ENCODE data around the gene CSTF3. TPM values are rescaled to one million over a fixed set of nuclear protein-coding genes. Genes with fewer than 3 reads are reported as not detected.
A peak's percentile ranks its signal among the peaks of the same experiment; 100 is the strongest.
"Not testable (repeated sequence)": the region's sequence is repeated elsewhere in the genome, so short reads cannot be mapped to it uniquely, and the experiment has no call there.

The CSTF3 gene
- total RNA-seq, 1 donor from 2014 or later: 13.5 TPM

- peak; percentile 37 for ATAC-seq
Observed at GRCh38 chr11:33160136-33160535, 1.1 kb downstream of the CSTF3 start.

DNA sequence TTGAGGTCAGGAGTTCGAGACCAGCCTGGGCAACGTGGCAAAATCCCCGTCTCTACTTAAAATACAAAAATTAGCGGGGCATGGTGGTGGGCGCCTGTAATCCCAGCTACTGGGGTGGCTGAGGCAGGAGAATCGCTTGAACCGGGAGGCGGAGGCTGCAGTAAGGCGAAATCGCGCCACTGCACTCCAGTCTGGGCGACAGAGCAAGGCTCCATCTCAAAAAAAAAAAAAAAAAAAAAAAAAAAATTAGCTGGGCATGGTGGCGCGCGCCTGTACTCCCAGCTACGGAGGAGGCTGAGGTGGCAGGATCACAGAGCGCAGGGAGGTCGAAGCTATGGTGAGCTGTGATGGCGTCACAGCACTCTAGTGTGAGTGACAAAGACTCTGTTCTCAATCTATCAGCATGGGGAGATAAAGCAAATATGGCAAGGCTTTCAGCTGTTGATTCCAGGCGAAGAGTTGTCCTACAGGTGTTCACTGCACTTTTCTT is 1.9 kb downstream of the CSTF3 start:
- ATAC-seq: not testable (repeated sequence)

DNA sequence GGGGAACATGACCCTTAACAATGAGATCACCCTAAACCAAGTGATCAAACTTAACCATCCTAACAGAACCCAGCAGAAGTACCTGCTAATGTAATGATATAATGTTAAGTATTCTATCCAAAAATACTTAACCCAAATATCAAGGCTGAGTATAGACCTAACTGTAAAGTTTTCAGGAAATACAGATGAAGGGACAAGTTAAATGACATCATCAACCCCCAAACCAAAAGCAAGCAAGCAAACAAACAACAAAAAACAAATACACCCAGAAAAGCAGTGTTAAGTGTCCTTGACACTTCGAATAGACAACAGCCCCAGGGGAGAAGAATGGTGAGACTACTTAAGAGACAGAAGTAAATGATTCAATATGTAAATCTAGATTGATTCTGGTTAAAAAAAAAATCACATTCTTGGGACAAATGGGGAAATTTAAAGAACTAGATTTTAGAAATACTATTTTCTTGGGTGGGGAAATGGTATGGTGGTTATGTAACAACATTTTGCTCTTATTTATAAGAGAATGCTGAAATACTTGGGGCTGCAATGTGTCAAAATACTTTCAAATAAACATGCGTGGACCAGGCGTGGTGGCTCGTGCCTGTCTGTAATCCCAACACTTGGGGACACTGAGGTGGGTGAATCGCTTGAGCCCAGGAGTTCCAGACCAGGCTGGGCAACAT is 2.5 kb downstream of the CSTF3 start:
- no peak for ATAC-seq

- ATAC-seq: no peak
Observed at GRCh38 chr11:33157103-33158027, 3.9 kb downstream of the CSTF3 start.

DNA sequence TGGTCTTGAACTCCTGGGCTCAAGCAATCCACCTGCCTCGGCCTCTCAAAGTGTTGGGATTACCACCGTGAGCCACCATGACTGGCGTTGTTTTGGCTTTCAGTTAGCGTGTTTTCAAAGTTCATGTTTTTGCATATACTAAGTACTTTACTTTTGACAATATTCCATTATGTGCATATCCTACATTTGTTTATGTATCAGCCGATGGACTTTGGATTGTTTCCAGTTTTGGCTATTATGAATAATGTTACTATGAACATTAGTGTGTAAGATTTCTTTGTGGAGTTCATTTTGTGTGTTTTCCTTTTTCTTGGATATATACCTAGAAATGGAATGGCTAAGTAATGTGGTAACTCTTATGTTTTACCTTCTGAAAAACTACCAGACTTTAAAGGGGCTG is 9.9 kb downstream of the CSTF3 start:
- no peak for ATAC-seq

GRCh38 chr11:33147559-33147958 is 13.7 kb downstream of the CSTF3 start:
- no peak for ATAC-seq

DNA sequence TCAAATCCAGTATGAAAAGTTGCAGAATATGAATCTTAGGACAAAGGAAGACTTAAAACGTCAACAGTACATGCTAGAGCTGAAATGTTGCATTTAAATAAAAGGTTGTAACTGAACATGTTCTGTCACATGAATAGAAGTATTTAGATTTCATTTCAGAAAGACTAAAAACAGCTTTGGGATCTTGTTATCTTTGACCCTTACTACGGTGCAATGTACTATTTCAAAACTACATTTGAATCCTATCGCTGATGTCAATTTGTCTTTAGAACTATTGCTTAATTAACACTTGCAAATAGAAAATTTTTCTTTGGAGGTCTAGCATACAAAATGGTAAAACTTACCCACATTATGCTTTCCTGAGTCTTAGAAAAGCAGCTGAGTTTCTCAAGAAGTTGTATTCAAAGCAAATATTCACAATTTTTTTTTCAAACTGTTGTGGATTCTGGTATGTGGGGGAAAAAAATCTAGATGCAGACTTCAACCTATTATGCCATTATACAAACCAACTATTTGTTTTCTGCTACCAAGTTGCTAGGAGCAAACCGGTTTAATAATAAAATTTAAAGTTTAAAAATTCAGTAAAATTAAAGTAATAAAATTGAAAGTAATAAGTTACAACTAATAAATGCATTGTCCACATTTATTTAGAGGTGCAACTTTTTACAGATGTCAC is 25.4 kb downstream of the CSTF3 start:
- no peak for ATAC-seq

DNA sequence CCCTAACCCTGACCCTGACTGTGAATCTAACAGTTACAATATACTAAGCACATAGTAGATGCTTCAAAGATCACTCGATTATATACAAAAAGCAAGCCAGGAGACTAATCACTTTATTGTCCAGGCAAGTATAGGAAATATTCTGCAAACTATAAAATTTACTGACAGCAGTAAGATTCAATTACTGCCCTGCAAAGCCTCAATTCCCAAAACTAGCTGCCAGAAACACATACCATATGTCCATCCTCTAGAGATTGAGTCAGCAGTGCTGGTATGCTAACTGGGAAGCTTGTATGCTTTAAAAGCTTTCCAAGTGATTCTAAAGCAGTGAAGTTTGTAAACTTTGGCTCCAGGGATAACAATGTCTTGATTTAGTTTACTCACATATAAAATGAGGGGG is 26.1 kb downstream of the CSTF3 start:
- no peak for ATAC-seq

DNA sequence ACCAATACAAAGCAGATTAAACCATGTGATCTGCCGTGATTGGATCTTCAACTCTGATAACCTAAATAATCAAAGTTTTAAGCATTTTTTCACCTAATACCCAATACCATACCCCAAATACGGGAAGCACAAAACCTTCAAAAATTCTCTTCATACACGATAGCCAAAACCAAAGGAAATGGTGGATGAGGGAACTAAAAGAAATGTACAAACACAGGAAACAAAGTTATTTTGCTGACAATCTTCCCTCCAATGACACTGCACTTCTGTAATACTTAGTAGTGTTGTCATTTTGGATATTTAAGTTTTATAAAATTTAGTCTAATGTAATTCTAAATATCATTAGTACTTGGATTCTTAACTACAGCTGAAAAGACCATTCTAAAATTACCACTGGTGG is 27.0 kb downstream of the CSTF3 start:
- ATAC-seq: no peak

DNA sequence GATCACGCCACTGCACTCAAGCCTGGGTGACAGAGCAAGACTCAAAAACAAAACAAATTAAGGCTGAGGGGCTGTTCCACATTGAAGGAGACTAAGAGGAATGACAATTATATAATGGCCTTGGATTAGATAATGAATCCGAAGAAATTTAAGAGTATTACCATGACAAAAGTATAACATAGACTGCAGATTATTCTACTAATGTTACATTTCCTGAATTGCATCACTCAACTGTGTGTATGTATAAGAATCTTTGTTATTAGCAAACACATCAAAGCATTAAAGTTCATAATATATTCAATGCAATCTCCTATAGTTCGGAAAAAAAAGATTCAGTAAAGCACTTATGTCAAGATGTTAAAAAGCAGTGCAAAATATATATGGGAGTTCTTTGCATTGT is 27.5 kb downstream of the CSTF3 start:
- ATAC-seq: no peak

GRCh38 chr11:33132510-33132909 is 28.8 kb downstream of the CSTF3 start:
- ATAC-seq: no peak

GRCh38 chr11:33128739-33129138 is 32.5 kb downstream of the CSTF3 start:
- ATAC-seq: peak; percentile 77

GRCh38 chr11:33125611-33126010 is 35.7 kb downstream of the CSTF3 start:
- ATAC-seq: no peak

- no peak for ATAC-seq
Observed at GRCh38 chr11:33125025-33125424, 36.3 kb downstream of the CSTF3 start.

- ATAC-seq: not testable (repeated sequence)
Observed at GRCh38 chr11:33122696-33123095, 38.6 kb downstream of the CSTF3 start.

- ATAC-seq: peak; percentile 64
Observed at GRCh38 chr11:33116535-33116934, 44.7 kb downstream of the CSTF3 start.

- no peak for ATAC-seq
Observed at GRCh38 chr11:33110083-33110482, 51.2 kb downstream of the CSTF3 start.

- no peak for ATAC-seq
Observed at GRCh38 chr11:33109294-33109895, 51.9 kb downstream of the CSTF3 start.

DNA sequence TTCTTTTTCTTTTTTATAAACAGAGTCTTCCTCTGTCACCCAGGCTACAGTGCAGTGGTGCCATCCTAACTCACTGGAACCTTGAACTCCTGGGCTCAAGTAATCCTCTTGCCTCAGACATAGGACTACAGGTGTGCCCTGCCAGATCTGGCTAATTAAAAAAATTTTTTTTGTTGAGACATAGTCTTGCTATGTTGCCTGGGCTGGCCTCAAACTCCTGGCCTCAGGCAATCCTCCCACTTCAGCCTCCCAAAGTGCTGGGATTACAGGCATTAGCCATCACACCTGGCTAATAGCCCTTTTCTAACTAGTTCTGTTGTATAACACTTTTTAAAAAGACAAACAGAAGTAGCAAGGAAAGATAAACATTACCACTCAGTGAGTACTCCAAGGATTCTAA is 57.4 kb downstream of the CSTF3 start:
- ATAC-seq: no peak

DNA sequence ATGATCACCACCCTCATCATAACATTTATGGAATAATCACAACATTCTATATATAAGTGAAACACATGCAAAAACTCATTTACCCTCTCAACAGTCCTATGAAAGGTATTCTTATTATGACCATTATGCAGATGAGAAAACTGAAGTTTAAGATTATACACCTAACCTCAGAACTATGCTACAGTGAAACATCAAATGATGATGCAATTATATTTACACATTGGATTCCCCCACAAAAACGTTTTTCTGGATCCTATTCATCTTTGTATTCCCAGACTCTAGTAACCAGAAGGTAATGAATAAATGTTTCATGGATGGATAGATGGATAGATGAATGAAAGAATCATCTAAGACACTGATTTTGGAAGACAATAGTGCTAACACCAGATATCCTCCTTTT is 67.1 kb downstream of the CSTF3 start:
- ATAC-seq: no peak

- ATAC-seq: peak; percentile 73
Observed at GRCh38 chr11:33089776-33090175, 71.5 kb downstream of the CSTF3 start.

DNA sequence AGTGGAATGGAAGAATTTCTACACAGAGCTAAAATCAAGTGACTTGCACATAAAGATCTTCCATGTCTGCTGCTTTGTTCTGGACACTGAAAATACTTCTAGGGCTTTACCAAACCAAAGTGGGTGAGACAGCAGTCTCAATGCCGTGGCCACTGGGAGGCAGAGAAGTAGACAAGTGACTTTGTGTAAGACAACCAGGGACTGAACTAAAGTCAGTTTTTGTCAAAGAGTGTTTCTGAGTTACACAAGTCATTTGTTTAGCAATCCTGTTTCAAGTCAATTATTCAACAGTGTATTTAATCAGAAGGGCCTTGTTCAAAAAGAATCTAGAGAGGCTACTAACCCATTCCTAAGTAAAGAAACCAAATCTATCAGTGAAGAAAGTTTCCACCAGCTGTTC is 75.3 kb downstream of the CSTF3 start:
- no peak for ATAC-seq

DNA sequence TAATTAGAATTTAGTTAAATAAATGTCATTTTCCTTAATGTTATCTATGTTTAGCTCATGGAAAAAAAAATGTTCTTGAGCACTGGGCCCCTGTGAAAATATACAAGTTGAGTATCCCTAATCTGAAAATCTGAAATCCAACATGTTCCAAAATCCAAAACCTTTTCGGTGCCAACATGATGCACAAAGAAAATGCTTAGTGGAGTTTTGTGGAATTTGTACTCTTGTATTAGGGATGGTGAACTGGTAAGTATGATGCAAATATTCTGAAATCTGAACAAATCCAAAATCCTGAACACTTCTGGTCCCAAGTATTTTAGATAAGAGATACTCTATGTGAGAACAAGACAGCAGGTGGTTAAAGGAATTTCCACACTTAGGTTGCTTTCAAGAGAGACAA is 77.4 kb downstream of the CSTF3 start:
- ATAC-seq: no peak
